ENCODE results near the gene SIN3B.

SIN3B gene

DNA sequence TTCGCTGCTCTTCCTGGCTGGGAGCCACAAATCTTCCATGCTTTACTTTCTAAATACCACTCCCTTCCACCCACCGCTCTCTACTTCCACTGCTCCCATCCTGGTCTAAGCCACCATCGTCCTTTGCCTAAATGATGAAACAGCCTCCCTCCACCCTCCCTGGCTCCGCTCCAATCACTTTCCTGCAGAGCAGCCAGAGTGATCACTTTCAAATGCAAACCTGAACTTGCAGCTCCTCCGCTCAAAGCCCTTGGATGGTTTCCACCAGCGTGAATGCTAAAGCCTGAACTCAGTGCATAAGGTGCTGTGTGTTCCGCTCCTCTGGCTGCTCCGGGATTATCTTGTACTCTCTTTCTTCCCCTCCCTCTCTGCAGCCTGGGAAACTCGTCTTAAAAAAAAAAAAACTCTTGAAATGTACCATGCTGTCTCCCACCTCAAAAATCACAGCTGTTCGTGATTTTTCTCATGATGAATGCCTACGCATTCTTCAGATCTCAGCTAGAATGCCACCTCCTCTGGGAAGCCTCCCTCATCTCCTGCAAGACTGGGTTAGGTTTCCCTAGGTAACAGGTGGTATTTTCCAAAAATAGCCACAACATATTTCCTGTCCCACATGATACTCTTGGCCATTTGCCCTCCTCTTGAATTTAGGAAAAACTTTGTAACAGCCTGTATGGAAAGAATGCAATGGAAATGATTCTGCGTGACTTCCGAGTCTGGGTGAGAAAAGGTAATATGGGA, 3.7 kb upstream of the SIN3B start (continued):
- TF ChIP-seq ZNF600 (tag by site-specific recombination; IDR thresholded peaks at IDR 0.05) (peak; percentile 84), SCRT1 (tag by site-specific recombination; IDR thresholded peaks at IDR 0.05; ENCODE audit: borderline replicate concordance) (peak; percentile 59; the same call in 1 of the 2 replicates), ZNF692 (tag by site-specific recombination; IDR thresholded peaks at IDR 0.05) (0 out of 2 replicates have a peak, but pooled peaks have one; percentile 19), SCRT2 (tag by site-specific recombination; IDR thresholded peaks at IDR 0.05) (peak; percentile 86), ZBTB44 (tag by site-specific recombination; IDR thresholded peaks at IDR 0.05) (0 out of 2 replicates have a peak, but pooled peaks have one; percentile 28), PRDM10 (tag by site-specific recombination; IDR thresholded peaks at IDR 0.05) (peak; percentile 86), ZNF266 (tag by site-specific recombination; IDR thresholded peaks at IDR 0.05; ENCODE audit: low read depth) (no peak), ZBTB17 (tag by site-specific recombination; IDR thresholded peaks at IDR 0.05) (peak; percentile 94), YY2 (tag by site-specific recombination; IDR thresholded peaks at IDR 0.05) (0 out of 2 replicates have a peak, but pooled peaks have one; percentile 36), ZNF629 (tag by site-specific recombination; IDR thresholded peaks at IDR 0.05) (no peak), ZNF341 (tag by site-specific recombination; IDR thresholded peaks at IDR 0.05; ENCODE audit: low read depth) (peak; percentile 64), ZNF423 (tag by site-specific recombination; IDR thresholded peaks at IDR 0.05) (no peak), ZFHX2 (tag by site-specific recombination; conservative IDR thresholded peaks at IDR 0.05) (0 out of 2 replicates have a peak, but pooled peaks have one; percentile 38), PRDM1 (tag by site-specific recombination; IDR thresholded peaks at IDR 0.05) (peak; percentile 96), ZNF747 (tag by site-specific recombination; IDR thresholded peaks at IDR 0.05) (no peak), ZNF473 (tag by site-specific recombination; IDR thresholded peaks at IDR 0.05) (no peak)

DNA sequence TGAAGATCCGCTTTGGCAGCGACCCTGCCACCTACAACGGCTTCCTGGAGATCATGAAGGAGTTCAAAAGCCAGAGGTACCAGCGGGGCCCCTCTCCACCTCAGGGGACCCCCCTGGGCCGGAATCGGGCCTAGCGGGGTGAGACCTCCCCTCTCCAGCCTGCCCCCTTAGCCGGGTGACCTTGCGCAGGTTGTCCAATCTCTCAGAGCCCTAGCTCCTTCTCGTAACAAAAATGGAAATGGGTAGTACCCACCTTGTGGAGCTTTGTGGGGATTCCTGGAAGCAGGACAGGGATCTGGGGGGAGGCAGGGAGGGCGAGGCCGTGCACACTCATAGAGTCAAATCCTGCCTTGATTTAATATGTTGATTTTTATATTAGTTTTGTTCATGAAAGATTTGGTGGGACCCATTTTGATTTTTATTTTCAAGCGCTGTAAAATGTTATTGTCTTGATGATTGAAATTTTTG, 658 bp downstream of the SIN3B start:
- POLR2A ChIA-PET, result interaction anchor here (1.3 kb wide), 1 partner anchor 50 kb away, joined by 3 read pairs; no protein-coding TSS in a partner anchor
- H3K36me3 ChIP-seq (ENCODE audit: control insufficient read depth in 2 of 2, insufficient read depth in 1 of 2, low read length in 2 of 2), result peaks cover 15 to 40% of the 10 kb centered on the region in 2 experiments
- H3K9me3 ChIP-seq (ENCODE audit: control insufficient read depth, insufficient read depth, low read depth, low read length), result no peaks in the 10 kb centered on the region
- 0 out of 2 replicates have a peak, but pooled peaks cover 2% of the 10 kb centered on the region for H3K4me1 ChIP-seq (ENCODE audit: control insufficient read depth, insufficient read depth, low read length)
- CTCF ChIA-PET, result no interaction called here
- H3K4me3 ChIP-seq (ENCODE audit: low read depth, low read length), result peak overlapping the region; percentile 91
- peak overlapping the region; percentile 61; the same call in 1 of the 2 replicates for H3K27ac ChIP-seq (ENCODE audit: extremely low read depth, low read depth, low read length)
- TF ChIP-seq ZBTB1 (tag by site-specific recombination; IDR thresholded peaks at IDR 0.05) (no peak), ZNF350 (tag by site-specific recombination; IDR thresholded peaks at IDR 0.05) (no peak), ZNF433 (tag by site-specific recombination; IDR thresholded peaks at IDR 0.05; ENCODE audit: low read depth) (no peak), GLIS1 (tag by site-specific recombination; IDR thresholded peaks at IDR 0.05) (peak; percentile 12), FEZF1 (tag by site-specific recombination; IDR thresholded peaks at IDR 0.05) (no peak), ZSCAN4 (tag by site-specific recombination; IDR thresholded peaks at IDR 0.05) (no peak), IKZF3 (tag by site-specific recombination; IDR thresholded peaks at IDR 0.05) (no peak), SP7 (tag by site-specific recombination; IDR thresholded peaks at IDR 0.05) (no peak)
- TF ChIP-seq, protein P1, sequence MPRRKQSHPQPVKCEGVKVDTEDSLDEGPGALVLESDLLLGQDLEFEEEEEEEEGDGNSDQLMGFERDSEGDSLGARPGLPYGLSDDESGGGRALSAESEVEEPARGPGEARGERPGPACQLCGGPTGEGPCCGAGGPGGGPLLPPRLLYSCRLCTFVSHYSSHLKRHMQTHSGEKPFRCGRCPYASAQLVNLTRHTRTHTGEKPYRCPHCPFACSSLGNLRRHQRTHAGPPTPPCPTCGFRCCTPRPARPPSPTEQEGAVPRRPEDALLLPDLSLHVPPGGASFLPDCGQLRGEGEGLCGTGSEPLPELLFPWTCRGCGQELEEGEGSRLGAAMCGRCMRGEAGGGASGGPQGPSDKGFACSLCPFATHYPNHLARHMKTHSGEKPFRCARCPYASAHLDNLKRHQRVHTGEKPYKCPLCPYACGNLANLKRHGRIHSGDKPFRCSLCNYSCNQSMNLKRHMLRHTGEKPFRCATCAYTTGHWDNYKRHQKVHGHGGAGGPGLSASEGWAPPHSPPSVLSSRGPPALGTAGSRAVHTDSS (tag by site-specific recombination; IDR thresholded peaks at IDR 0.05), result no peak
